ENCODE results near the gene CGN. TPM values are rescaled to one million over a fixed set of nuclear protein-coding genes. Genes with fewer than 3 reads are reported as not detected.

Gene CGN
- total RNA-seq, 2 donors from 2014 or later: 3.3 to 5.4 TPM

- no peak overlapping the region for H3K4me3 ChIP-seq
- no peak for TF ChIP-seq CTCF (IDR thresholded peaks at IDR 0.05)
- no peaks in the 10 kb centered on the region for H3K36me3 ChIP-seq
- no peaks in the 10 kb centered on the region for H3K9me3 ChIP-seq
- DNase-seq (ENCODE audit: low spot score): no peak
- H3K27me3 ChIP-seq: no peaks in the 10 kb centered on the region
- H3K27ac ChIP-seq: no peak overlapping the region
- no peaks in the 10 kb centered on the region for H3K4me1 ChIP-seq
Observed at GRCh38 chr1:151493042-151493441, 18.1 kb upstream of the CGN start.

GRCh38 chr1:151494741-151495281, 16.4 kb upstream of the CGN start:
- TF ChIP-seq CTCF (IDR thresholded peaks at IDR 0.05): no peak

GRCh38 chr1:151495316-151495715, 15.9 kb upstream of the CGN start:
- Histone ChIP-seq H3K4me3 (no peak overlapping the region), H3K4me1 (no peaks in the 10 kb centered on the region), H3K27me3 (no peaks in the 10 kb centered on the region), H3K36me3 (no peaks in the 10 kb centered on the region), H3K27ac (no peak overlapping the region), H3K9me3 (no peaks in the 10 kb centered on the region)
- no peak for DNase-seq (ENCODE audit: low spot score)
- TF ChIP-seq CTCF (IDR thresholded peaks at IDR 0.05): no peak

More at GRCh38 chr1:151494741-151495281, 16.4 kb upstream of the CGN start:
- H3K4me3 ChIP-seq: no peak overlapping the region
- H3K9me3 ChIP-seq: no peaks in the 10 kb centered on the region
- H3K27ac ChIP-seq: no peak overlapping the region
- no peak for DNase-seq (ENCODE audit: low spot score)
- H3K36me3 ChIP-seq: no peaks in the 10 kb centered on the region
- H3K4me1 ChIP-seq: no peaks in the 10 kb centered on the region
- no peaks in the 10 kb centered on the region for H3K27me3 ChIP-seq

GRCh38 chr1:151499365-151499764, 11.8 kb upstream of the CGN start:
- H3K4me1 ChIP-seq: no peaks in the 10 kb centered on the region

GRCh38 chr1:151499930-151500329, 11.3 kb upstream of the CGN start:
- no peak for DNase-seq (ENCODE audit: low spot score)
- H3K4me3 ChIP-seq: no peak overlapping the region

More at GRCh38 chr1:151499365-151499764, 11.8 kb upstream of the CGN start:
- DNase-seq (ENCODE audit: low spot score): no peak
- H3K9me3 ChIP-seq: no peaks in the 10 kb centered on the region
- no peak overlapping the region for H3K27ac ChIP-seq
- TF ChIP-seq CTCF (IDR thresholded peaks at IDR 0.05): no peak
- no peak overlapping the region for H3K4me3 ChIP-seq
- no peaks in the 10 kb centered on the region for H3K27me3 ChIP-seq
- H3K36me3 ChIP-seq: no peaks in the 10 kb centered on the region

More at GRCh38 chr1:151499930-151500329, 11.3 kb upstream of the CGN start:
- H3K27me3 ChIP-seq: no peaks in the 10 kb centered on the region
- H3K4me1 ChIP-seq: no peaks in the 10 kb centered on the region
- H3K36me3 ChIP-seq: no peaks in the 10 kb centered on the region
- TF ChIP-seq CTCF (IDR thresholded peaks at IDR 0.05): no peak
- no peak overlapping the region for H3K27ac ChIP-seq
- no peaks in the 10 kb centered on the region for H3K9me3 ChIP-seq
